Measurements from ENCODE around the gene TLX2. TPM values are rescaled to one million over a fixed set of nuclear protein-coding genes. Genes with fewer than 3 reads are reported as not detected.

TLX2 gene
- polyA plus RNA-seq, 3 donors from 2014 or later = not detected

- H3K36me3 Mint-ChIP-seq = peaks cover 21 to 28% (median 23%) of the 10 kb centered on the region in 3 donors
- no peak overlapping the region for H3K27ac Mint-ChIP-seq
- no peaks in the 10 kb centered on the region for H3K9me3 Mint-ChIP-seq
- peaks cover 22 to 27% of the 10 kb centered on the region in 2 donors for H3K4me1 Mint-ChIP-seq
- no peak for DNase-seq
- H3K27me3 Mint-ChIP-seq (ENCODE audit: low read depth in 3 of 3) = peaks cover 0 to 5% (median 2%) of the 10 kb centered on the region in 3 donors
- no peak overlapping the region for H3K4me3 Mint-ChIP-seq
These were observed 28.1 kb upstream of the TLX2 start for GRCh38 chr2:74486141-74486540.

GRCh38 chr2:74488643-74489481 is 25.4 kb upstream of the TLX2 start:
- Mint-ChIP-seq H3K9me3 (no peaks in the 10 kb centered on the region), H3K4me3 (no peak overlapping the region), H3K4me1 (peaks cover 3 to 5% of the 10 kb centered on the region in 2 donors), H3K27me3 (ENCODE audit: low read depth in 3 of 3) (no peaks in the 10 kb centered on the region), H3K36me3 (peaks cover 25 to 39% (median 25%) of the 10 kb centered on the region in 3 donors), H3K27ac (peak overlapping the region in 1 of 6 donors; percentile 66)
- DNase-seq = no peak

DNA sequence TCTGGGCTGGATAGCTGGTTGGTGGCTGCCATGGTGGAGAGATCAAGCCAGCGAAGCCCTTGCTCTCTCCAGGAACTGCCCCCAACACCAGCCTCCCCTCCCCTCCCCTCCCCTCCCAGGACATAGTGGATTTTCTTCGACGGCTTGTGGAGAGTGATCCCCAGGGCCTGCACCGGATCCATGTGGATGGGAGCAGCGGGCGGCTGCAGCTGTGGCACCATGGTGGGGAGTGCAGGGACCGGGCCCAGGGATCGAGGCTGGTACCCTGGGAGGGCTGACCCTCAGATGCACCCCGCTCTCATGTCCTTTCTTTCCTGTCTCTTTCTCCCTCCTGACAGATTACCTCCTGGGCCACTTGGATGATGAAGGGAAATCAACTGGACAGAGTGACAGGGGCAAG is 24.3 kb upstream of the TLX2 start:
- Mint-ChIP-seq H3K27ac (no peak overlapping the region), H3K4me1 (peaks cover 0 to 2% of the 10 kb centered on the region in 2 donors), H3K36me3 (peaks cover 29 to 44% (median 30%) of the 10 kb centered on the region in 3 donors), H3K9me3 (no peaks in the 10 kb centered on the region), H3K27me3 (ENCODE audit: low read depth in 3 of 3) (peaks cover 0 to under 1% (median 0%) of the 10 kb centered on the region in 3 donors), H3K4me3 (no peak overlapping the region)
- no peak for DNase-seq

GRCh38 chr2:74491648-74492544 is 22.4 kb upstream of the TLX2 start:
- no peak overlapping the region for H3K4me3 Mint-ChIP-seq
- no peak for DNase-seq
- no peak overlapping the region for H3K27ac Mint-ChIP-seq
- H3K4me1 Mint-ChIP-seq = peaks cover 0 to under 1% of the 10 kb centered on the region in 2 donors
- no peaks in the 10 kb centered on the region for H3K9me3 Mint-ChIP-seq
- H3K36me3 Mint-ChIP-seq = peaks cover 25 to 36% (median 29%) of the 10 kb centered on the region in 3 donors
- H3K27me3 Mint-ChIP-seq (ENCODE audit: low read depth in 3 of 3) = peaks cover 0 to 1% (median 0%) of the 10 kb centered on the region in 3 donors

- peaks cover 13% of the 10 kb centered on the region in 2 donors for H3K4me1 Mint-ChIP-seq
- H3K36me3 Mint-ChIP-seq = peaks cover 23 to 35% (median 27%) of the 10 kb centered on the region in 3 donors
- H3K4me3 Mint-ChIP-seq = no peak overlapping the region
- no peak overlapping the region for H3K27ac Mint-ChIP-seq
- peaks cover under 1 to 7% (median 5%) of the 10 kb centered on the region in 3 donors for H3K27me3 Mint-ChIP-seq (ENCODE audit: low read depth in 3 of 3)
- DNase-seq = no peak
- H3K9me3 Mint-ChIP-seq = no peaks in the 10 kb centered on the region
These were observed 20.7 kb upstream of the TLX2 start for GRCh38 chr2:74493546-74493945.

DNA sequence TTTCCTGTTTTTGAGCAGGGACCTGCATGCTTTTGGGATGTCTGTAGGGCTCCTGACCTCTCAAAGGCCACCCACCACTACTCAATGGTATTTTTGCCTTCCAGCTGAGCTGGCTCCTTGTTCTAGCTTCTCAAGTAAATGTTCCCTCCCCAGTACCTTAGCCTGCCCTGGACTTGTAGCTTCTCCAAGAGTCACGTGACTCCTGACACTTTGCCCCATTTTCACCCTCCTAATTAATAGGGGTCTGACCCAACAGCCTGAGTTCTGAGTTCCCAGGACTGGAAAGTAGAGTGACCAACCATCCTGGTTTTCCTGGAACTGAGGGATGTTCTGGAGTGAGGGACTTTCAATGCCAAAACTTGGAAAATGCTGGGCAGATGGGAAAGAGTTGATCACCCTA is 18.8 kb upstream of the TLX2 start:
- no peak for DNase-seq
- Mint-ChIP-seq H3K4me3 (no peak overlapping the region), H3K27ac (peak overlapping the region in 1 of 6 donors; percentile 50), H3K36me3 (peaks cover 13 to 23% (median 18%) of the 10 kb centered on the region in 3 donors), H3K9me3 (no peaks in the 10 kb centered on the region), H3K27me3 (ENCODE audit: low read depth in 3 of 3) (peaks cover 5 to 10% (median 8%) of the 10 kb centered on the region in 3 donors), H3K4me1 (peaks cover 21 to 25% of the 10 kb centered on the region in 2 donors)

DNA sequence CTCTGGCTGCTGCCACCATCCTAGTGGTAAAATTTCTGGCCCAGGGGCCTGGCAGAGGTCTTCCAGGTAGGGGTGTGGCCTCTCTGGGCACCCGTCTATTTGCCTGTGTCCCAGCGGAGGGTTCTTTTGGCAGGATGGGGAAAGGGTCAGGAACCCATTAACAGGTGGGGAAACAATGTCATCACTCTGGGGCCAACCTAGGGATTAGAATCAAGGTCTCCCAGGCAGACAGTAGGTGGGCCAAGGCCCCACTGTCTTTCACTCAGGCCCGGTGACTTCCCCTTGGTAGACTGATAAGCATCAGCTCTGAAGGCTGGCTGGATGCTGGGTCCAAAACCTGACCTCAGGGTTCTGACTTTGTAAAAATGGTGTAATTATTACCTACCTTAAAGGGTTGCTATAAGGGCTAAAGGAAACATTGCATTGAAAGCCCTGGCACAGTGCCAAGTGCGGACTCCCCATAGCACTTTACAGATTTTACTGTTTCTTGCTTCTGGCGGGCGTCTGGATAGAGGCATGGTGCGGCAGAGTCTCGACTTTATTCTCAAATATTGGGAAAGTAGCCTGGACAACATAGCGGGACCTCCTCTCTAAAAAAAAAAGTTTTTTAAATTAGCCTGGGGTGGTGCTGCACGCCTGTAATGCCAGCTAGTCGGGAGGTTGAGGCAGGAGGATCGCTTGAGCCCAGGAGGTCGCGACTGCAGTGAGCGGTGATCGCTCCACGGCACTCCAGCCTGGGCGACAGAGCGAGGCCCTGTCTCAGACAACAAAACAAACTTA is 17.1 kb upstream of the TLX2 start:
- H3K27me3 Mint-ChIP-seq (ENCODE audit: low read depth in 3 of 3) = peaks cover 5 to 15% (median 11%) of the 10 kb centered on the region in 3 donors
- H3K4me3 Mint-ChIP-seq = peak overlapping the region; percentile 90 to 98 (median 93)
- H3K27ac Mint-ChIP-seq = peak overlapping the region in 3 of 6 donors; percentile 35 to 76 (median 55)
- peaks cover 31 to 33% of the 10 kb centered on the region in 2 donors for H3K4me1 Mint-ChIP-seq
- DNase-seq = no peak
- no peaks in the 10 kb centered on the region for H3K9me3 Mint-ChIP-seq
- peaks cover 6 to 14% (median 12%) of the 10 kb centered on the region in 3 donors for H3K36me3 Mint-ChIP-seq

- DNase-seq = no peak
- H3K36me3 Mint-ChIP-seq = peaks cover 6 to 14% (median 10%) of the 10 kb centered on the region in 3 donors
- peak overlapping the region; percentile 90 to 98 (median 93) for H3K4me3 Mint-ChIP-seq
- no peaks in the 10 kb centered on the region for H3K9me3 Mint-ChIP-seq
- peaks cover 5 to 15% (median 11%) of the 10 kb centered on the region in 3 donors for H3K27me3 Mint-ChIP-seq (ENCODE audit: low read depth in 3 of 3)
- H3K4me1 Mint-ChIP-seq = peaks cover 38 to 41% of the 10 kb centered on the region in 2 donors
- H3K27ac Mint-ChIP-seq = peak overlapping the region; percentile 35 to 92 (median 78)
These were observed 16.3 kb upstream of the TLX2 start for GRCh38 chr2:74497777-74498499.

DNA sequence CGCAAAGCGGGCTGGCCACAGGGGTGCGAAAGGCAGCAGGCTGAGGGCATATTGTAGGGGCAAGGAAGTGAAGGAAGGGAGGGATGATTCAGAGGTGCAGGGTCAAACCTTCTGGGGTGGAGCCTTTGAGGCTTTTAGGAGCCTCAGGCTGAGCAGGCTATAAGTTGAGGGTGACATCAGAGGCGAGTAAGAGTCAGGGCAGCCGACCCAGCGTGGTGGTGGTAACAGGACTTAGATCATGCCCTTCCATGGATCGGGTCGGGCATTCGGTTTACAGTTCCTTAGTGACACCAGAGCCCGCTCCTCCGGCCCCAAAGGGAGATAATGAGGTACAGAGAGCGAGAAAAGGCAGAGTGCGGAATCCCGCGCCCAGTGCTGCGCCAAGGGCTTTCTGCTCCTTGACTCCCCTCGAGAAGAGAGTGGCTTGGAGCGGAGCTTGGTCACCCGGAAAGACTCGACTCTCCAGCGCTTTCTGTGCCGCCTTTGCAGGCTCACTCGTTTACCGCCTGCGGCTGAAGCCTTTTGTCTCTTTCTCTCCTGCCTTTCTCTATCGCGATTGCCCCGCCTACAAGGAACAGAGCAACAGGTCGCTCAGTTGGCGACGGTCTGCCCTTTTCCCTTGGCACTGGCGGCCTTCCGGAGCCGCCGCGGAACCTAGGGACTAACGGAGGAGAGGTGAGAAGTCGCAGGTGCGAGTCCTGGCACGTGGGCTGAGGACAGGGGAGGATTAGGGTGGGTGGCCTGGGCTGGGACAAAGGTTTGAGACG is 15.6 kb upstream of the TLX2 start:
- peak overlapping the region; percentile 90 to 98 (median 93) for H3K4me3 Mint-ChIP-seq
- no peaks in the 10 kb centered on the region for H3K9me3 Mint-ChIP-seq
- peaks cover 8 to 15% (median 11%) of the 10 kb centered on the region in 3 donors for H3K27me3 Mint-ChIP-seq (ENCODE audit: low read depth in 3 of 3)
- H3K27ac Mint-ChIP-seq = peak overlapping the region; percentile 35 to 92 (median 78)
- peaks cover 6 to 12% (median 7%) of the 10 kb centered on the region in 3 donors for H3K36me3 Mint-ChIP-seq
- H3K4me1 Mint-ChIP-seq = peaks cover 46 to 48% of the 10 kb centered on the region in 2 donors
- DNase-seq = no peak

DNA sequence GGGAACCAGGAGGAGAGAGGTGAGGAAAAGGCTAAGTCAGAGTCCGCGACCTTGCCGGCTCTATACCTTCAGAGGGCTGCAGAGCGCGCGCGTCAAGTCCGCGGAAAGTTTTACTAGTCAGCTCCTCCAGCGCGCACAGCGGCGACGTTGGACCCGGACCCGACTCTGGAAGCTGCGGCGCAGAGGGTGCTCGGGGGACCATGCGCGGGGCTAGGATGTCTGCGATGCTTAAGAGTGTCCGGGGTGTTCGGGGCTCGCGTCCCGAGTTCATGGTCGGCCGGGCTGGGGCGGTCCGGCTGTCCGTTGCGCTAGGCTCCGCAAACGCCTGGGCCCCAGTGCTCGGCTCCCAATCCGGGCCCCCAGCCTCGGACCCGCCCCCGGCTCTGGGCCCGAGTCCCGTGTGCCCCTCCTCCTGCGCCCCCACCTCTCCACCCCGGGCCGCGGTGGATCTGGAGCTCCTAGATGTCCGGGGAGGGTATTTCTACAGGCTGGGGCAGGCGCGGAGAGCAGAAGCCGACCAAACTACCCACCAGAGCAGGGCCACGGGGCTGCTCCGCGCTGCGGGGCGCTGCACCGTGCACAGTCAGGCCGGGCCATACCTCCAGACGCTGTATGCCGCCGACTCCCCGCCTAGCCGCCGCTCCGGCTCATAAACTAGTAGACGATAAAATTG is 14.8 kb upstream of the TLX2 start, which contains the start of gene LBX2:
LBX2 (minus strand) TSS at position 337 of the 673 bp plus-strand sequence; CDS start at position 271, 66 bp downstream.
- Mint-ChIP-seq H3K27ac (peak within 1 kb of the TSS; percentile 35 to 92 (median 78)), H3K4me3 (peak within 1 kb of the TSS; percentile 90 to 98 (median 93)), H3K9me3 (no peaks in the 10 kb centered on the region), H3K27me3 (ENCODE audit: low read depth in 3 of 3) (peaks cover 8 to 15% (median 11%) of the 10 kb centered on the region in 3 donors), H3K4me1 (peaks cover 53 to 55% of the 10 kb centered on the region in 2 donors), H3K36me3 (peaks cover 0 to 6% (median 2%) of the 10 kb centered on the region in 3 donors)
- DNase-seq = no peak

GRCh38 chr2:74499940-74500577 is 14.2 kb upstream of the TLX2 start:
- H3K4me1 Mint-ChIP-seq = peaks cover 59 to 62% of the 10 kb centered on the region in 2 donors
- peaks cover 8 to 15% (median 10%) of the 10 kb centered on the region in 3 donors for H3K27me3 Mint-ChIP-seq (ENCODE audit: low read depth in 3 of 3)
- peaks cover 0 to 13% (median 8%) of the 10 kb centered on the region in 3 donors for H3K36me3 Mint-ChIP-seq
- H3K27ac Mint-ChIP-seq = no peak overlapping the region
- peak overlapping the region; percentile 21 to 86 (median 38) for H3K4me3 Mint-ChIP-seq
- no peaks in the 10 kb centered on the region for H3K9me3 Mint-ChIP-seq
- DNase-seq = no peak
